ENCODE measurements around the gene CLTA.
"Not testable (repeated sequence)": the region's sequence is repeated elsewhere in the genome, so short reads cannot be mapped to it uniquely, and the experiment has no call there.

The CLTA gene

GRCh38 chr9:36158917-36159316, 31.8 kb upstream of the CLTA start:
- DNase-seq: no peak

- DNase-seq: not testable (repeated sequence)
These were observed 31.2 kb upstream of the CLTA start for GRCh38 chr9:36159509-36159908.

GRCh38 chr9:36160126-36160525, 30.6 kb upstream of the CLTA start:
- not testable (repeated sequence) for DNase-seq

- DNase-seq: peak; percentile 22
These were observed 29.5 kb upstream of the CLTA start for GRCh38 chr9:36161187-36161586.

GRCh38 chr9:36162211-36162738, 28.4 kb upstream of the CLTA start:
- DNase-seq: peak; percentile 6

GRCh38 chr9:36163049-36163785, 27.5 kb upstream of the CLTA start:
- DNase-seq: peak; percentile 93

- peak; percentile 30 for DNase-seq
These were observed 26.9 kb upstream of the CLTA start for GRCh38 chr9:36163786-36164170.

- DNase-seq: peak; percentile 46
These were observed 26.3 kb upstream of the CLTA start for GRCh38 chr9:36164372-36164771.

GRCh38 chr9:36164989-36165388, 25.7 kb upstream of the CLTA start:
- DNase-seq: no peak

GRCh38 chr9:36165826-36166167, 24.9 kb upstream of the CLTA start:
- no peak for DNase-seq

- peak; percentile 90 for DNase-seq
These were observed 24.4 kb upstream of the CLTA start for GRCh38 chr9:36166168-36166927.

GRCh38 chr9:36169166-36169565, 21.6 kb upstream of the CLTA start, which contains the start of gene CCIN:
CCIN (plus strand) TSS chr9:36169388; CDS start chr9:36169503, 115 bp downstream.
- DNase-seq: no peak

GRCh38 chr9:36169708-36170107, 21.0 kb upstream of the CLTA start:
- no peak for DNase-seq

- no peak for DNase-seq
These were observed 20.2 kb upstream of the CLTA start for GRCh38 chr9:36170531-36170930.

- DNase-seq: no peak
These were observed 16.9 kb upstream of the CLTA start for GRCh38 chr9:36173861-36174260.

- no peak for DNase-seq
These were observed 16.4 kb upstream of the CLTA start for GRCh38 chr9:36174271-36174670.

GRCh38 chr9:36174731-36175130, 16.0 kb upstream of the CLTA start:
- no peak for DNase-seq

- not testable (repeated sequence) for DNase-seq
These were observed 15.5 kb upstream of the CLTA start for GRCh38 chr9:36175209-36175608.

GRCh38 chr9:36176496-36176895, 14.2 kb upstream of the CLTA start:
- DNase-seq: not testable (repeated sequence)

GRCh38 chr9:36177571-36177970, 13.2 kb upstream of the CLTA start:
- no peak for DNase-seq

GRCh38 chr9:36180243-36180642, 10.5 kb upstream of the CLTA start:
- DNase-seq: not testable (repeated sequence)

GRCh38 chr9:36187414-36187813, 3.3 kb upstream of the CLTA start:
- DNase-seq: no peak

- DNase-seq: no peak
These were observed 2.5 kb upstream of the CLTA start for GRCh38 chr9:36188212-36188611.

- DNase-seq: peak; percentile 38
These were observed 745 bp upstream of the CLTA start for GRCh38 chr9:36189976-36190375.
